CD14-positive monocyte (primary cell): ENCODE data around the gene GABBR1. TPM values are rescaled to one million over a fixed set of nuclear protein-coding genes. Genes with fewer than 3 reads are reported as not detected.

Experiments
- DNase-seq, 3 donors: peaks; one replicate each; pipeline ENCODE4 v3.0.0-alpha.2; 2011 to 2022
- H2AFZ ChIP-seq: 2 replicates; pipeline ENCODE4 v1.6.0; 2012; ENCODE audit warnings: mild to moderate bottlenecking, low read depth, low read length, inconsistent platforms; ENCODE audit not compliant: insufficient read depth, poor library complexity, severe bottlenecking
- H3K27ac ChIP-seq, 2 donors: 1 replicate in 1 of 2; 2 replicates in 1 of 2; pipeline ENCODE4 v1.5.1; 2012 to 2013; ENCODE audit warnings: low read length in 2 of 2, control low read depth in 1 of 2, inconsistent platforms in 1 of 2, low read depth in 1 of 2, mild to moderate bottlenecking in 1 of 2
- H3K27me3 ChIP-seq, 2 donors: one replicate each; pipeline versions ENCODE4 v1.6.0 to v1.6.1; 2011 to 2013; ENCODE audit warnings: low read length in 2 of 2; ENCODE audit not compliant: control insufficient read depth in 2 of 2, insufficient read depth in 2 of 2
- H3K36me3 ChIP-seq, 2 donors: replicated peaks in 1 of 2; 1 replicate in 1 of 2; 2 replicates in 1 of 2; pipeline versions ENCODE4 v1.5.1 to v1.6.1; 2012 to 2013; ENCODE audit warnings: low read length in 2 of 2, control low read depth in 1 of 2, inconsistent platforms in 1 of 2, mild to moderate bottlenecking in 1 of 2; ENCODE audit not compliant: insufficient read depth in 2 of 2, control insufficient read depth in 1 of 2
- H3K4me1 ChIP-seq, 2 donors: 1 replicate in 1 of 2; 2 replicates in 1 of 2; pipeline versions ENCODE4 v1.5.1 to v1.6.1; 2012 to 2013; ENCODE audit warnings: low read length in 2 of 2, control low read depth in 1 of 2, inconsistent platforms in 1 of 2, mild to moderate bottlenecking in 1 of 2, moderate library complexity in 1 of 2; ENCODE audit not compliant: insufficient read depth in 2 of 2, control insufficient read depth in 1 of 2
- H3K4me2 ChIP-seq: replicated peaks from 2 replicates; pipeline ENCODE3; 2012; ENCODE audit warnings: low read length, moderate library complexity, mild to moderate bottlenecking; ENCODE audit not compliant: poor library complexity, severe bottlenecking; ENCODE audit errors: extremely low read depth
- H3K4me3 ChIP-seq, 3 experiments: fragments of 200-600 bp in 1 of 3; sonication (generic) in 1 of 3; replicated peaks in 1 of 3; 1 replicate in 2 of 3; 2 replicates in 1 of 3; pipeline ENCODE4 v1.5.1; 2011 to 2013; ENCODE audit warnings: low read length in 3 of 3, mild to moderate bottlenecking in 3 of 3, control low read depth in 2 of 3, low read depth in 2 of 3, inconsistent platforms in 1 of 3, moderate library complexity in 1 of 3
- H3K79me2 ChIP-seq: 2 replicates; pipeline ENCODE4 v1.6.0; 2012; ENCODE audit warnings: mild to moderate bottlenecking, control low read depth, inconsistent platforms, low read length, moderate library complexity; ENCODE audit not compliant: insufficient read depth
- H3K9ac ChIP-seq: 2 replicates; pipeline ENCODE4 v1.6.0; 2017; ENCODE audit warnings: low read length, mild to moderate bottlenecking; ENCODE audit not compliant: insufficient read depth, poor library complexity, severe bottlenecking
- H3K9me3 ChIP-seq, 2 donors: replicated peaks in 1 of 2; 1 replicate in 1 of 2; 2 replicates in 1 of 2; pipeline versions ENCODE4 v1.5.1 to v1.6.1; 2012 to 2013; ENCODE audit warnings: low read length in 2 of 2, control low read depth in 1 of 2; ENCODE audit not compliant: control insufficient read depth in 1 of 2, insufficient read depth in 1 of 2
- H4K20me1 ChIP-seq: 2 replicates; pipeline ENCODE4 v1.6.0; 2012; ENCODE audit warnings: mild to moderate bottlenecking, low read length, control low read depth, moderate library complexity; ENCODE audit not compliant: insufficient read depth
- H3K27ac Mint-ChIP-seq, 7 donors: one replicate each; pipeline ENCODE4 v1.8.0; 2020; ENCODE audit warnings: mild to moderate bottlenecking in 7 of 7, mixed read lengths in 7 of 7, moderate library complexity in 6 of 7, inconsistent platforms in 2 of 7
- H3K27me3 Mint-ChIP-seq, 3 donors: one replicate each; pipeline ENCODE4 v1.8.0; 2021 to 2022; ENCODE audit warnings: low read depth in 3 of 3, mild to moderate bottlenecking in 3 of 3, mixed read lengths in 3 of 3, moderate library complexity in 3 of 3, inconsistent platforms in 1 of 3
- H3K36me3 Mint-ChIP-seq, 2 donors: one replicate each; pipeline ENCODE4 v1.8.0; 2020; ENCODE audit warnings: mixed read lengths in 2 of 2, inconsistent platforms in 1 of 2, mild to moderate bottlenecking in 1 of 2
- H3K4me1 Mint-ChIP-seq: one replicate; pipeline ENCODE4 v1.8.0; 2020; ENCODE audit warnings: mild to moderate bottlenecking, mixed read lengths
- H3K4me3 Mint-ChIP-seq, 2 donors: one replicate each; pipeline ENCODE4 v1.8.0; 2020; ENCODE audit warnings: mild to moderate bottlenecking in 2 of 2, mixed read lengths in 2 of 2, moderate library complexity in 1 of 2
- H3K9me3 Mint-ChIP-seq, 7 donors: one replicate each; pipeline ENCODE4 v1.8.0; 2020 to 2022; ENCODE audit warnings: mixed read lengths in 7 of 7, mild to moderate bottlenecking in 6 of 7, moderate library complexity in 6 of 7, inconsistent platforms in 2 of 7
- CTCF ChIP-seq: fragments of 200-600 bp; IDR thresholded peaks from one replicate; pipeline ENCODE4 v1.8.0; 2022; ENCODE audit warnings: antibody characterized with exemption, mild to moderate bottlenecking
- WGBS: methylation state at CpG from one replicate; pipeline ENCODE4 v1.1.5; 2013; ENCODE audit warnings: missing lambda C conversion rate; ENCODE audit not compliant: insufficient coverage; 5-methylcytosine and 5-hydroxymethylcytosine counted together
- intact Hi-C, 2 donors: fragments of 100-400 bp; cut with micrococcal nuclease; formaldehyde crosslinking; loops; one replicate each; pipeline versions ENCODE4 v1.15.0 to v1.15.1; 2023
- polyA minus RNA-seq: library from RNA; depleted of rRNA, polyadenylated mRNA; stranded (reverse); fragments of >200 nt; gene quantifications from 2 replicates; pipeline ENCODE4 v1.2.3, GENCODE V29; 2012
- polyA plus RNA-seq, 3 donors: library from polyadenylated mRNA; depleted of rRNA in 1 of 3; unstranded in 2 of 3; stranded (reverse) in 1 of 3; fragments of 300-500 nt in 2 of 3; fragments of >200 nt in 1 of 3; fragmentation: Illumina TruSeq in 2 of 3; gene quantifications; 1 replicate in 2 of 3; 2 replicates in 1 of 3; pipeline ENCODE4 v1.2.3, GENCODE V29; 2012 to 2021
- total RNA-seq, 12 experiments: library from RNA in 1 of 12; stranded (reverse) in 1 of 12; fragments of 120-200 nt in 1 of 12; gene quantifications; one replicate each; pipeline ENCODE4 v1.2.4 and lab custom pipeline; 2013 to 2026; ENCODE audit warnings: mixed read lengths in 6 of 12, inconsistent platforms in 1 of 12

The GABBR1 gene
- total RNA-seq (2013): 30.7 TPM
- polyA plus RNA-seq (100 to 1,000 TPM in 1 of 3 donors, 1 to 10 TPM in 1, under 1 TPM in 1; 0.91 to 228 (median 1.8) TPM), polyA minus RNA-seq (28.2 and 30.8 TPM in 2 replicates), total RNA-seq (lab: John Stamatoyannopoulos, UW) (15.5 to 80.6 (median 50.4) reads per million in 11 experiments)

DNA sequence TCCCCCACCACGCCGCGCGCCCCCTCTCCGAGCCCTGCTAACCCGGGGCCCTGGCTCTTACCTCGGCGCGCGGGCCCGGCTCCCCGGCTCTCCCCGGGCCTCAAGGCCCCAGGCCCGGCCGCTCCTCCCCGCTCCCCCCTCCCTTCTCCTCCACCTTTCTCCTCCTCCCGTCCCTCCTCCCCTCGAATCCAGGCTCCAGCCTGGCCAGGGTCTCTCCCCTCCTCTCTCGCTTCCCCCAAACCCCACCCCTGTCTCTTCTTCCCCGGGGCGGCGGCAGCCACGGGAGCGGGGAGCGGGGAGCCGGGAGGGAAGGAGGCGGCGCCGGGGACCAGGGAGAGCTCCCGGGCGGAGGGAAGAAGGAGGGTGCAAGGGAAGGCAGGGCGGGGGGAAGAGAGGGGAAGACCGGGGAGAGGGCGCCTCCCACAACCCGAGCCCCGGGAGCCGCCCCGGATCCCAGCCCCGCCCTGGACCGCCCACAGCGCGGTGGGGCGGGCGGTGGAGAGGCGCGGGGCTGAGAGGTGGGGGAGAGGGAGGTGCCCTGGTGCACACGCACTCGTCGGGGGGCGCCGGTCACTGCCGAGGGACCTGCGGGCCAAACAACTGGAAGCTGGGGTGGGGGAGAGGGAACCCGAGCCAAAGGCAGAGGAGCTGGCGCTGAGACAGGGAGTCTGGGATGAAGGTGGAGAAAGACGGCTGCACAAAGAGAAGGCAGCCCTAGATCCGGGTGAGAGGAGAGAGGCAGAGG is at the start of gene GABBR1:
TSS of gene GABBR1 (minus strand) at position 395 of the 745 bp plus-strand sequence. CDS start 798 bp downstream, outside the sequence.
- intact Hi-C loops: no loop called here
- peak within 1 kb of the TSS; percentile 94 for H2AFZ ChIP-seq
- 0% methylated on average over 28 of the region's 57 CpGs for WGBS
- peak within 1 kb of the TSS; percentile 99 for H3K4me2 ChIP-seq
- Mint-ChIP-seq H3K9me3 (peaks cover 0 to 5% (median 1%) of the 10 kb centered on the region in 7 donors), H3K27ac (peak within 1 kb of the TSS; percentile 84 to 94 (median 90)), H3K4me1 (peaks cover 66% of the 10 kb centered on the region), H3K27me3 (peaks cover 32 to 43% (median 36%) of the 10 kb centered on the region in 3 donors), H3K4me3 (peak within 1 kb of the TSS; percentile 90 to 97), H3K36me3 (peaks cover 21 to 24% of the 10 kb centered on the region in 2 donors)
- peaks cover 50 to 62% of the 10 kb centered on the region in 2 donors for H3K4me1 ChIP-seq
- peak within 1 kb of the TSS; percentile 52 to 75 for H3K27ac ChIP-seq
- peak; percentile 55 to 59 (median 58) for DNase-seq
- no peak for TF ChIP-seq CTCF
- H3K9ac ChIP-seq: peak within 1 kb of the TSS; percentile 68
- peaks cover 2 to 39% of the 10 kb centered on the region in 2 donors for H3K27me3 ChIP-seq
- H3K36me3 ChIP-seq: no peaks in the 10 kb centered on the region
- H3K4me3 ChIP-seq: peak within 1 kb of the TSS; percentile 77 to 96 (median 85)
- H3K79me2 ChIP-seq: peaks cover 14% of the 10 kb centered on the region
- H3K9me3 ChIP-seq: no peaks in the 10 kb centered on the region
- peaks cover 33% of the 10 kb centered on the region for H4K20me1 ChIP-seq

DNA sequence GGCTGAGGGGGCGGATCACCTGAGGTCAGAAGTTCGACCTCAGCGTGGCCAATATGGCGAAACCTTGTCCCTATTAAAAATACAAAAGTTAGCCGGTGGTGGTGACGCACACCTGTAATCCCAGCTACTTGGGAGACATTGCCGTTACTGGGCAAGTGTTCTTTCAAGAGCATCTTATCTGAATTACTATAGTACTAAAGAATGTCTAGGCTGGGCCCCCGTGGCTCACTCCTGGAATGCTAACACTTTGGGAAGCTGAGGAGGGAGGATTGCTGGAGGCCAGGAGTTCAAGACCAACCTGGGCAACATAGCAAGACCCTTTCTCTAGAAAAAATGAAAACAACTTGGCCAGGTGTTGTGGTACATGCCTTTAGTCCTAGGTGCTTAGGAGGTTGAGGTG is 48.8 kb upstream of the GABBR1 start:
- Histone ChIP-seq H3K4me1 (no peaks in the 10 kb centered on the region), H3K79me2 (no peaks in the 10 kb centered on the region), H3K9ac (no peak overlapping the region), H3K4me2 (no peak overlapping the region), H3K36me3 (no peaks in the 10 kb centered on the region), H3K27ac (no peak overlapping the region), H3K4me3 (no peak overlapping the region), H4K20me1 (no peaks in the 10 kb centered on the region), H2AFZ (no peak overlapping the region), H3K27me3 (no peaks in the 10 kb centered on the region), H3K9me3 (peaks cover 0 to 7% of the 10 kb centered on the region in 2 donors)
- Mint-ChIP-seq H3K9me3 (peaks cover 0 to 8% (median 4%) of the 10 kb centered on the region in 7 donors), H3K4me3 (no peak overlapping the region), H3K27ac (no peak overlapping the region), H3K27me3 (peaks cover 9 to 21% (median 10%) of the 10 kb centered on the region in 3 donors), H3K4me1 (peaks cover 7% of the 10 kb centered on the region), H3K36me3 (no peaks in the 10 kb centered on the region)
- intact Hi-C loops: no loop called here
- WGBS: 95% methylated on average over 6 of the region's 8 CpGs
- TF ChIP-seq CTCF: no peak
- DNase-seq: no peak
